Measurements from ENCODE around the gene MRAS.
A peak's percentile ranks its signal among the peaks of the same experiment; 100 is the strongest.

The MRAS gene

DNA sequence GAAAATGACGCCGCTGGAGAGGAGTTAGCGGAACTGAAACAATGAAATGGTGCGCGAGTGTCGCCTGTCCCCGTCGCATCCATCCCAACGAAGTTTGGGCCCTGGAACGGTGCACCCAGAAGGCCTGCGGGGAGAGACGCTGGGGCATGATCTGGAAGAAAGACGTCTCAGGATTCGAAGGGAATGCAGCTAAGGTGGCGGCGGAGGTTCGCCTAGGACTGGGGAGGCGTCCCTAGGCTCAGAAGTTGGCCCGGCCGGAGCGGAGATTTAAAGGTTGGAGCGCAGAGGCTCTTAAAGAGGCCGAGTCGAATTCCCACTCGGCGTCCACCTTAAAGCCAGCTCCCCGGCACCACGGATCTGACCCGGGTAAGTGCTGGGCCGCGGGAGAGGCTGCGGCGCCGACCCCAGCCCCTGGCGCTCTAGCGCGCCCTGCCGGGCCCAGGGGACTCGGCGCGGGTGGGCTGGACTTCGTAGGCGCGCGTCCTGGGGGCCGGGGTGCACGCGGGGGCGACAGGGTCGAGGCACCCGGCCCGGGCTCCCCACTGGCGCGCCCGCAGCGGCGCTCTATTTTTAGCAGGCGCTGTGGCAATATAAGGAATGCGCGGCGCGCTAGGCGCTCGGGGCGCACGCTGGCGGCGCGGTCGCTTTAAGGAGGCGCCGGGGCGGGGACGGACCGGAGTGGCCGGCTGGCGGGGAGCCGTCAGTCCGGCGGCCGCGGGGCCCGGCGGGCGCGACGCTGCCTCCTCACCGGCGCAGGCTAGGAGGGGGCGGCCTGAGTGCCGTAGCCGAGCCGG, at the start of gene MRAS:
MRAS (plus strand) TSS at position 620 of the 794 bp plus-strand sequence. CDS start 24,305 bp downstream, outside the sequence.
- Histone ChIP-seq H3K9me3 (peaks cover 8% of the 10 kb centered on the region; the same call in 1 of the 2 replicates), H3K27me3 (peaks cover 45% of the 10 kb centered on the region), H4K20me1 (no peaks in the 10 kb centered on the region), H3K36me3 (no peaks in the 10 kb centered on the region), H3K9ac (peak within 1 kb of the TSS; percentile 72), H3K27ac (peak within 1 kb of the TSS; percentile 57; the same call in 1 of the 2 replicates), H3K4me1 (no peaks in the 10 kb centered on the region), H3K4me3 (peak within 1 kb of the TSS; percentile 75), H3K4me2 (peak within 1 kb of the TSS; percentile 86)
- TF ChIP-seq Cebpa-rat (IDR thresholded peaks at IDR 0.05): no peak

DNA sequence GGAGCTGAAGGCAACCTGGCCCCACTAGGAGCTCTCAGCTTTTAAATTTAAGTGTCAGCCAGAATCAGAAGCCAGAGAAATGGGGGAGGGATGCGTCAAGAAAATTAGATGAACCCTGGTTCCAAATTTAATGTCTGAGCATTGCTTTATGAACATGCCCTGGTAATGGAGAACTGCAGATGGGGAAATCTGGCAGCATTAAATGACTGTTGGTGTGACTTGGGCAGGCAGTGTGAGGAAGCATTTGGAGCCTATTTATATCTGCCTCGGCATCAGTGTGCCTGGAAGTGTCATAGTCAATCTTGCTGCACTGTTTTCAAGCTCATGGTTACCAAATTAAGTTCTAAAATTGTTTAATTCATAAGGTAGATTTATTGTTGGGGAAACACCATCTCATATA, 47.7 kb upstream of the MRAS start:
- H3K4me2 ChIP-seq: peak overlapping the region; percentile 52
- TF ChIP-seq Cebpa-rat (IDR thresholded peaks at IDR 0.05): no peak

DNA sequence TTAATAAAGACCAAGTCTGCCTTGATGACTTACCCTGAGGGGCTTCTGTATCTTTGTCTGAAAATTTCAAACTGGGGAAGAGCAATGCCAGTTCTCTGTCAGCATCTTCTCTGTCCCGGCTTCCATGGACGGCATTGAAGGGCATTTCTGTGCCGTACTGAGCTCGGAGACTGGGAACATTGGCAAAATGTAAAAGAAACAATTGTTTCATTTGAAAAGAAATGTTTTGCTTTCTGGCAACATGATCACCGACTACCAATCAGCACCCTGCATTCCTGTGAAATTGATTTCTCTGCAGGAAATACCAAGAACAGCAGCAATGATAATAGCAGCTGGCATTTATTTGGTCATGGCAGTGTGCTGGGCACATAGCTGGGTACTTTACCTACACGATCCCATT, 44.9 kb upstream of the MRAS start:
- H3K36me3 ChIP-seq: peaks cover 14% of the 10 kb centered on the region
- no peaks in the 10 kb centered on the region for H4K20me1 ChIP-seq
- no peak for TF ChIP-seq Cebpa-rat (IDR thresholded peaks at IDR 0.05)
- H3K27me3 ChIP-seq: no peaks in the 10 kb centered on the region
- H3K4me1 ChIP-seq: peaks cover 13% of the 10 kb centered on the region
- no peak overlapping the region for H3K27ac ChIP-seq
- no peak overlapping the region for H3K4me2 ChIP-seq
- no peak overlapping the region for H3K4me3 ChIP-seq
- peaks cover 10% of the 10 kb centered on the region for H3K9me3 ChIP-seq
- no peak overlapping the region for H3K9ac ChIP-seq

More for the DNA sequence above, 47.7 kb upstream of the MRAS start:
- Histone ChIP-seq H3K27ac (no peak overlapping the region), H3K9me3 (no peaks in the 10 kb centered on the region), H3K4me1 (peaks cover 13% of the 10 kb centered on the region), H3K27me3 (no peaks in the 10 kb centered on the region), H4K20me1 (no peaks in the 10 kb centered on the region), H3K36me3 (peaks cover 34% of the 10 kb centered on the region), H3K9ac (no peak overlapping the region), H3K4me3 (no peak overlapping the region)

DNA sequence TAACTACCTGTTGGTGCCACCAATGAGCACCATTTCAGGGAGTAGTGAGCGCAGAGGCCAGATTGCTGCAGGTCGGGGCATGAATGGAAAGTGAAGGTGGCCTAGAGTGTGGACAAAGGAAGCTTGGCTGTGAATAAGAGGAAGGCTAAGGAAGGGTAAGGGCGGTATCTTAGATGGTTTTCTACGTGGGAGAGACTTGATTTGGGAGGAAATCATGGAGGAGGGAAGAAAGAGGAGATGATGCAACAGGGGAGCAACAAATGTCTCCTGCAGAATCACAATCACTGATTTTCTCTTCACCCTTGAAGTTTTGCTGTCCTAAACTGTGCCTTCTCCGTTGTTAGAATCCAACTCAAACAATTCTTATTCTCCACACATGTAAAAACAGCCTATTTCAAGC, 40.5 kb upstream of the MRAS start:
- Histone ChIP-seq H3K9me3 (peaks cover 25% of the 10 kb centered on the region), H3K4me1 (no peaks in the 10 kb centered on the region), H3K9ac (no peak overlapping the region), H4K20me1 (no peaks in the 10 kb centered on the region), H3K36me3 (no peaks in the 10 kb centered on the region), H3K4me3 (no peak overlapping the region), H3K27ac (no peak overlapping the region), H3K27me3 (no peaks in the 10 kb centered on the region), H3K4me2 (no peak overlapping the region)
- no peak for TF ChIP-seq Cebpa-rat (IDR thresholded peaks at IDR 0.05)

GRCh38 chr3:138308783-138309182, 39.6 kb upstream of the MRAS start:
- Histone ChIP-seq H3K4me2 (no peak overlapping the region), H3K36me3 (no peaks in the 10 kb centered on the region), H4K20me1 (no peaks in the 10 kb centered on the region), H3K4me3 (no peak overlapping the region), H3K27me3 (no peaks in the 10 kb centered on the region), H3K27ac (no peak overlapping the region), H3K4me1 (no peaks in the 10 kb centered on the region), H3K9ac (no peak overlapping the region), H3K9me3 (peaks cover 25% of the 10 kb centered on the region)
- TF ChIP-seq Cebpa-rat (IDR thresholded peaks at IDR 0.05): no peak

GRCh38 chr3:138310494-138310893, 37.9 kb upstream of the MRAS start:
- no peaks in the 10 kb centered on the region for H4K20me1 ChIP-seq
- no peaks in the 10 kb centered on the region for H3K4me1 ChIP-seq
- peaks cover 25% of the 10 kb centered on the region for H3K9me3 ChIP-seq
- no peak overlapping the region for H3K4me3 ChIP-seq
- H3K9ac ChIP-seq: no peak overlapping the region
- no peaks in the 10 kb centered on the region for H3K27me3 ChIP-seq
- H3K4me2 ChIP-seq: no peak overlapping the region
- H3K36me3 ChIP-seq: no peaks in the 10 kb centered on the region
- no peak for TF ChIP-seq Cebpa-rat (IDR thresholded peaks at IDR 0.05)
- H3K27ac ChIP-seq: no peak overlapping the region

- no peak overlapping the region for H3K4me2 ChIP-seq
- TF ChIP-seq Cebpa-rat (IDR thresholded peaks at IDR 0.05): no peak
- no peaks in the 10 kb centered on the region for H3K4me1 ChIP-seq
Observed at GRCh38 chr3:138314751-138315150, 33.6 kb upstream of the MRAS start.

GRCh38 chr3:138317687-138318086, 30.7 kb upstream of the MRAS start:
- Histone ChIP-seq H3K4me3 (no peak overlapping the region), H3K4me1 (no peaks in the 10 kb centered on the region), H3K27ac (no peak overlapping the region), H3K27me3 (no peaks in the 10 kb centered on the region), H3K36me3 (no peaks in the 10 kb centered on the region), H3K9me3 (no peaks in the 10 kb centered on the region), H3K4me2 (no peak overlapping the region), H4K20me1 (no peaks in the 10 kb centered on the region), H3K9ac (no peak overlapping the region)
- TF ChIP-seq Cebpa-rat (IDR thresholded peaks at IDR 0.05): no peak

More at GRCh38 chr3:138314751-138315150, 33.6 kb upstream of the MRAS start:
- H3K27ac ChIP-seq: no peak overlapping the region
- H3K27me3 ChIP-seq: no peaks in the 10 kb centered on the region
- no peak overlapping the region for H3K9ac ChIP-seq
- no peak overlapping the region for H3K4me3 ChIP-seq
- H4K20me1 ChIP-seq: no peaks in the 10 kb centered on the region
- H3K9me3 ChIP-seq: peaks cover 2% of the 10 kb centered on the region
- H3K36me3 ChIP-seq: no peaks in the 10 kb centered on the region

GRCh38 chr3:138323971-138324370, 24.4 kb upstream of the MRAS start:
- no peak for TF ChIP-seq Cebpa-rat (IDR thresholded peaks at IDR 0.05)

DNA sequence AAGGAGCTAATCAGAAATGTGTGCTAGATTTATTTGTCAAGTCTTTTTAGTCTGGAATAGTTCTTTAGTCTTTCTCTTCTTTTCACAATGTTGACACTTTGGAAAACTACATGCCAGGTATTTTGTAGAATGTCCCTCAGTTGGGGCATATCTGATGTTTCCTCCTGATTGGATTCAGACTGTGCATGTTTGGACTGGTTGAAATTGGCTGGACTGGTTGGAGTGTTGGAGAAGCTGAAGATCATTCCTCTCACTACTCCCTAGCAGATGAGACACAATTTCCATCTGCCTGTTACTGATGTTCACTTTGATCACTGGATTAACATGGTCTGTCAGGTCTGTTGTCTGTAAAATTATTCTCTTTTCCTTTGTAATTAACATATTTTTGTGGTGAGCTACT, 22.4 kb upstream of the MRAS start:
- TF ChIP-seq Cebpa-rat (IDR thresholded peaks at IDR 0.05): no peak
- no peak overlapping the region for H3K4me2 ChIP-seq
- H3K27ac ChIP-seq: no peak overlapping the region
- H3K9ac ChIP-seq: no peak overlapping the region
- no peaks in the 10 kb centered on the region for H4K20me1 ChIP-seq
- H3K9me3 ChIP-seq: no peaks in the 10 kb centered on the region
- H3K4me3 ChIP-seq: no peak overlapping the region
- peaks cover 15% of the 10 kb centered on the region for H3K4me1 ChIP-seq
- H3K36me3 ChIP-seq: no peaks in the 10 kb centered on the region
- H3K27me3 ChIP-seq: no peaks in the 10 kb centered on the region

More at GRCh38 chr3:138323971-138324370, 24.4 kb upstream of the MRAS start:
- H3K27ac ChIP-seq: no peak overlapping the region
- peaks cover 8% of the 10 kb centered on the region for H3K4me1 ChIP-seq
- H3K36me3 ChIP-seq: no peaks in the 10 kb centered on the region
- no peak overlapping the region for H3K4me2 ChIP-seq
- H3K9ac ChIP-seq: no peak overlapping the region
- H4K20me1 ChIP-seq: no peaks in the 10 kb centered on the region
- no peaks in the 10 kb centered on the region for H3K27me3 ChIP-seq
- no peaks in the 10 kb centered on the region for H3K9me3 ChIP-seq
- no peak overlapping the region for H3K4me3 ChIP-seq
